GM18502 (cell line): ENCODE measurements around the gene SLC24A3.

Source experiments
- ATAC-seq: cut with Tn5 transposase; IDR thresholded peaks from one replicate; pipeline ENCODE4 v1.9.1; 2021; ENCODE audit warnings: mild to moderate bottlenecking; ENCODE audit not compliant: unreplicated experiment, poor library complexity

The SLC24A3 gene

DNA sequence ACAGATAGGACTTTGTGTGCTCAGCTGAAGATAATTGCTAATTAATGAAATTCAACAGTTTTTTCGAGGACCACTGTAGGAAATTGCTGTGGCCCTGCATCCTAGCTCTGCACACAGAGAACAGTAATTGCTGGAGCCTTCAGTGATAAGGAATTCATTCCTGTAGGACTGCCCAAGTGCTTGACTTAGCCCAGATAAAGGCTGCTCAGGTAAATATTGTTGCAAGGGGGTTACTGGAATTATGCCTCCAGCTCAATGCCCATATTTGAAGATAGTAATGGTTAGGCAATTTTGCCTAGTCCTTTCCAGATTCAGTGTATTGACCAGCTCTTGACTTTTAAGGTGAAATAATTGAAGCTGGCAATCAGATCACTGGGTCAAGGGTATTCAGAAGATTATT is 122.9 kb downstream of the SLC24A3 start:
- no peak for ATAC-seq

- ATAC-seq, result no peak
Measured at GRCh38 chr20:19335916-19336315, 123.5 kb downstream of the SLC24A3 start.

- no peak for ATAC-seq
Measured at GRCh38 chr20:19336631-19337030, 124.2 kb downstream of the SLC24A3 start.

GRCh38 chr20:19338380-19338779 is 125.9 kb downstream of the SLC24A3 start:
- ATAC-seq, result no peak

DNA sequence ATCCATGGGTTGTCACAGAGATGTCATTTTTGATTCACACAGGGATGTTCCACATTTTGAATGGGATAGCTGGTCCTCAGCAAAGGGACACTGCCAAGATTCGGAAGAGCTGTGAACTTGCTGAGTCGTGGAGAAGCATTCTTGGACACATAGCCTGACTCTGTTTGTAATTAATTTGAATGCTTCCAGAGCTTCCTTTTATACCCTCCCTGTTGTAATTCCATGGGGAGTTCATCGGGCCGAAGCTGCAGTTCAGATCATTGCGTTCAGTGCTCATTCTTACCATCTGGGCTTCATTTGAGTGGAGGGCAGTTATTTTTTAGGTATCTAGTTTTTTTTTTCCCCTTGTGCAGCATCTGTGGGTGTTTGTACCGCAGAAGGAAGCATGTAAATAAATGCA is 126.5 kb downstream of the SLC24A3 start:
- ATAC-seq, result no peak

DNA sequence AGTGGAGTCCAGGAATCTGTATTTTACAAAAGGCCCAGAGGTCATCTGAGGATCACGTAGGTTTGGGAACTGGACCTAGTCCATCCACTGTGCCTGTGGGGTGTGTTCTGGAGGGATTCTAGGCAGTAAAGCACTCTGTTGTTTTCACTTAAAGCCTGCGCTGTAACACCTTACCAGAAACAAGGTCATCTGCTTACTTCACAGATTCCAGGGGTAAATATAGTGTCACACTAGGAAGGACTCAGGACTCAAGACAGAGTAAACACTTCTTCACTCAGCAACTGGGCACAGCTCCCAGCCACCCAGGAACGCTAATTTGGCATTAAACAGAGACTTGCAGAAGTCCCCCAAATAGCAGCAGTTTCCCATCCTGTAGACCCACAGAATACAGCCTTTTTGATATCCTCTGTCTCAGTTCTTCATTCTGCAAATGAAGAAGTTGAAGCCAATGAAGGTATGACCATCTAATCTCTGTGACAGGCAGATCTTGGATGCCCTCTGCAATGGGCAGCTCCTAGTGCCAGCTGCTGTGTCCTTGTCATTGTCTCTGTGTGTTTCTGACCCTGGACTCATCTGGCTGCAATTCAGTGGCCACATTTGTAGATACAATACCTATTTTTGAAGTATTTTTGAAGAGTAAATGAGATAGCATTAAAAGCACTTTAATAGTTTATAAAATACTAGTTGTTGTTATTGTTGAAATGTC is 129.1 kb downstream of the SLC24A3 start:
- ATAC-seq, result no peak

- ATAC-seq, result no peak
Measured at GRCh38 chr20:19344341-19344740, 131.9 kb downstream of the SLC24A3 start.

- ATAC-seq, result peak; percentile 87
Measured at GRCh38 chr20:19347943-19348456, 135.6 kb downstream of the SLC24A3 start.

DNA sequence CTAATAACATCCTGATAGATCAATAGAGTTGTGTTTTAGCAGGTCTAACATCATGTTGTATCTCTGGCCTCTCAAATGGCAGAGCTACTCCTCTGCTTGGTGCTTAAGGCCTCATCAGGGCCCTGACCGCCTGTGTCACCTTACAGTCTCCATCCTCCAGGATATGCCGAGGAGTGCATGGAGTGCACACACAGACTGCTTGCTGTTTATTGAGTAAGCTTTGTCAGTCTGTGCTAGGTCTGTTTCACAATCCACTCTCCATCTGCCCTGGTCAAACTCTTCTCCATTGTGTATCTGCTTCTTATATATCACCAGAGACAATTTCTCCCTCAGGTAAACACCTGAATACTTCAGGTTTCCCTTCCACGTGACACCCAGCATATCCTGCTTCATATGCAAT is 136.1 kb downstream of the SLC24A3 start:
- peak; percentile 9 for ATAC-seq

GRCh38 chr20:19349879-19350278 is 137.4 kb downstream of the SLC24A3 start:
- ATAC-seq, result no peak

GRCh38 chr20:19351542-19351941 is 139.1 kb downstream of the SLC24A3 start:
- no peak for ATAC-seq

GRCh38 chr20:19354950-19355349 is 142.5 kb downstream of the SLC24A3 start:
- ATAC-seq, result no peak

GRCh38 chr20:19361790-19362189 is 149.3 kb downstream of the SLC24A3 start:
- no peak for ATAC-seq

DNA sequence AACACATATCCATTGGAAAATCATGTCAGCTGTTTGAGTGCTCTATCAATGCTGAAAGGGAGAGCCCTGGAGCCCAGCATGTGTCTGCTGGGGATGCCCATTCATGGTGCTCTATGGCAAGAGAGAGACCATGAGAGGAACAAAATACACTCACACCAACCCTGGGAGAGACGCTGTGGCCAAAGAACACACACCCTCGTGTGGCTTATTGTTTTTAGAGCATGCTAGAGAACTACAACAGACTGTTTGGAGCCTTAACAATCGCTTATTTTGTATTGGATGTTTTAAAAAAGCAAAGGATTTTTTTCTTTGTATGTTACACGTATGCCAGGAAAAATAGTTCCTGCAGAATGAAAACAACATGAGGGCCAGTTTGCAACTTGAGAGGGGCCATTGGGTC is 151.0 kb downstream of the SLC24A3 start:
- no peak for ATAC-seq

- no peak for ATAC-seq
Measured at GRCh38 chr20:19367591-19367990, 155.1 kb downstream of the SLC24A3 start.

DNA sequence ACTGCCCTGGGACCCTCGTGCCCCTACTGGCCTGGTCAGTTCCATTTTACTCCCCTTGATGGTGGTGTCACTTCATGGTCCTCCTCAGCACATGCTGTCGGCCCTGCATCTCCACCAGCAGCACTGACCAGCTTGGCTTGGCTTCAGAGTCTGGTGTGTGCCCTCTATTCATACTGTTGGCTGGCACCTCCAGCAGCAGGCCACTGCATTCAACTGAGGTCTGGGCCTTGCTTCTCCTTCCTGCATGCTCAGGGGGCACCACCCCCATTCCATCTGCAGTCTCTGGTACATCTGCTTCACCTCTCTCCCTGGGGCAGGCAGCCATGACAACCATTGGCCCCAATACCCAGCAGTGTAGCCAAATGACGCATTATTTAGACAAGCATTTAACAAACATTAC is 155.9 kb downstream of the SLC24A3 start:
- ATAC-seq, result no peak

GRCh38 chr20:19370076-19371075 is 157.9 kb downstream of the SLC24A3 start:
- no peak for ATAC-seq

DNA sequence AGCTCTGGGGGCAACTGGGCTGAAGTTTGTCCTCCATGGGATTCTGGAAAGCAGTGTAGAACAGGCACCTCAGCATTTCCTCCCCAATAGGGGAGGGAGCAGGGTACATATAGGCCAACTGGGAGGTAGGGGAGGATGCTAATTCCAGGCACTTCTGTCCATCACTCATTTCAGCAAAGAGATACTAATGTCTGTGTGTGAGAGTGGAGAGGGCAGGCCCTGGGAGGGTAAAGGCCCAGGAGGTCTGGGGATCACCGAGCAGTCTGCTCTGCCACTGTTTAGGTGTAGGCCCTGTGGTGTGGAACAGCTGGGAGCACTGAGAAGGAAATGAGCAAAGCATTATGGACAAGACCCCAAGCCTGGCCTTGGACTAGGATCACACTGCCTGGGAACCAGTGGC is 158.7 kb downstream of the SLC24A3 start:
- no peak for ATAC-seq

- no peak for ATAC-seq
Measured at GRCh38 chr20:19374216-19374615, 161.8 kb downstream of the SLC24A3 start.

DNA sequence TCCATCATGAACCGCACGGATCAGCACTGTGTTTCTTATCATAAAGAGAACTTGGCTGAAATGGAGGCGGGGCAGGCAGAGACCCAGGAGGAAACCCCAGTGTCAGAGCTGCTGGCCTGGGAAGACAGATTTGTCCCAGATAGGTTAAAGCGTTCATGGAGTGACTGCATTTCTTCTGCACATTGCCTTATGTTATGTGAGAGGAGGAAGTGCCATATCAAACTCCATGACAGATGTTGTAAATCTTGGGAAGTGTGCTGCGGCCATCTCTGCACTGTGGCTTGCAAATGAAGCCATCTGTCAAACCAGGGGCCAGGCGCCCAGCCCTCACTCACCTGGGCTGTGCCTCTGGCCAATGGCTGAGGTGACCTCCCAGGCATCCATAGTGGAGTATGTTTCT is 163.0 kb downstream of the SLC24A3 start:
- ATAC-seq, result no peak

DNA sequence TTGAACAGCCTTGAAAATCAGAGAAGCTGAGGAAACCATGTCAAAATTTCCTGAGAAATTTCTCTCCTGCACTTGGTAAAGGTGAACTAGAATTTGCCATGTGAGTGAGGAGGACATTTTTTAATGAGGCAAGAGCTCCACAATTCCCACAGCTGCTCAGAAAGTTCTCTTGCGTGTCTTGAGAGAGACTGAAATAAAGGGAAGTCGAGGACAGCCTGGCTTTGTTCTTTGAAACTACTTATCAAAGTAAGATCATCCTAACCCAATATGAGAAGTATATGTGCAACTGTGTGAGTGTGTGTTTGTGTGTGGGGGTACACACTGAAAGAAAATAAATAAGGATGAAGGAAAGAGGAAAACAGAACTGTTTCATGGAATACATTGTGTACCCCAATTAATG is 163.4 kb downstream of the SLC24A3 start:
- ATAC-seq, result no peak
